GM19397 (cell line): ENCODE data around the gene MVB12A.

Source experiments
- ATAC-seq: cut with Tn5 transposase; IDR thresholded peaks from one replicate; pipeline ENCODE4 v1.9.1; 2021; ENCODE audit warnings: mild to moderate bottlenecking, moderate library complexity; ENCODE audit not compliant: unreplicated experiment

The MVB12A gene

DNA sequence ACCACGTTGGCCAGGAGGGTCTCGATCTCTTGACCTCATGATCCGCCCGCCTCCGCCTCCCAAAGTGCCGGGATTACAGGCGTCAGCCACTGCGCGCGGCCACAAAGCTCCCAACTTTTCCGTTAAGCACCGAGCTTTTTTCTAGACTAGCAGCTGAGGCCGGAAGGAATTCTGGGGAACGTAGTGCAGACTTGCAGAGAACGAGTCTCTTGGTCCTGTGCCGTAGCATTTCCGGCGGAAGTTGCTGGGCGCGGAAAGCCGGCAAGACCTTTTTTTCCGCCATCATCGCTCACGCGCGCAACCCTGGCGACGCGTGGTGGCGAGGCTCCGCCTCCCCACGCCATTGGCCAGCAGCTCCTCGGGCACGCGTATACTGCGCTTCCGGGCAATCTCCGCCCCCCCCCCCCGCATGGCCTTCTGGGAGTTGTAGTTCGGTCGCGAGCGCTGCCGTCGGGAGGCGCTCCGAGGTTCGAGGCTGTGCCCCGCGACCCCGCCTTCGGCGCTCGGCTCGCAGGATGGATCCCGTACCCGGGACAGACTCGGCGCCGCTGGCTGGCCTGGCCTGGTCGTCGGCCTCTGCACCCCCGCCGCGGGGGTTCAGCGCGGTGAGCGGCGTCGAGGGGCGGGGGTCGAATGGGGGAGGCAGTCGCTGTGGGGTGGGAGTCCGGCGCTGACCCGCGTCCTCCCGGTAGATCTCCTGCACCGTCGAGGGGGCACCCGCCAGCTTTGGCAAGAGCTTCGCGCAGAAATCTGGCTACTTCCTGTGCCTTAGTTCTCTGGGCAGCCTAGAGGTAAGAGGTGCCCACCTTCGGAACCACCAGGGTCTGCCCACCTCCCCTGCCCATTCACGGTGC is at the start of gene MVB12A:
Gene MVB12A (plus strand): TSS at position 427 of the 854 bp plus-strand sequence. CDS start 89 bp downstream, at position 516.
- peak; percentile 88 for ATAC-seq

DNA sequence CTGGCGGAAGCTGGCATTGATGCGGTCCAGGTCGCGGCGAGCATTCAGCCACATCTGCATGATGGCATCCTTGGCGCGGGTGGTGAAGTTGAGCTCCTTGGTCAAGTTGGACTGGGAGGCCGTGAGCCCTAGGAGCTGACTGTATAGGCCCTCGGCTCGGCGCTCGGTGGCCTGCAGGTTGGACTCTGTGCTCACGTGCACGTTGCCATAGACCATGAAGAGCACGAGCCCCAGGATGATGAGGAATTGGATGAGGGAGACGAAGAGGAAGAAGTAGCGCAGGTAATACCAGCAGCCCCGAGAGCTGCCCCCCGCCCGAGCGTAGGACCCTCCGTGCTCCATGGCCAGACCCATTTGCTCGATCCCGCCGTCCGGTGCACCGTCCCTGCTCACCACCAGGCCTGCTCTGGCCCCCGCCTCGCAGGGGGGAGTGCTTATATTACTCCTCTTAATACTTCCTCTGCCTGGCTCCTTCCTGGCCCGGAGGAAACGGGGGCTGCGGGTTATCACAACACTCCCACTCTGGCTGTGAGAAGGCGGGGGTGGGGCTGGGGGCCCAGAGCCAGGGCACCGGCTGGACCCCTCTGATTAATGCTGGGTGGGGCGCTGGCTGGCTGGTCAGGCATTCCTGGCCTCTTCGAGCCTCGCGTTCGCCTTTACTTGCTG is 42.8 kb upstream of the MVB12A start, which contains the start of gene PLVAP:
Gene PLVAP (minus strand): TSS at position 408 of the 666 bp plus-strand sequence. CDS start 54 bp downstream, at position 354.
- ATAC-seq = no peak

DNA sequence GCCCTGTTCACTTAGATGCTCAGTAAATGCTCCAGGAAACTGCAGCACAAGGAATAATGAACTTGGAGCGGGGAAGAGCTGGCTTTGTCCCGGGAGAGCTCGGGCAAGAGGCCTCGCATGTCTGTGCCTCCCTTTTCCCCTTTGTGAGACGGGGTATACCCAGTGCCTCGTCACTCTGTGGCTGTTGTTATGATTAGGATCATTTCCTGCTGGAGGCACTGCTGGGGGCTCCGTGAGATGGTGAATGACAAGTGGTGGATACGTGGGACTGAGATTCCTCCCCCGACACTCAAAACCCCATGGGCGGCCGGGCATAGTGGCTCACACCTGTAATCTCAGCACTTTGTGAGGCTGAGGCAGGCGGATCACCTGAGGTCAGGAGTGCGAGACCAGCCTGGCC is 41.6 kb upstream of the MVB12A start:
- no peak for ATAC-seq

DNA sequence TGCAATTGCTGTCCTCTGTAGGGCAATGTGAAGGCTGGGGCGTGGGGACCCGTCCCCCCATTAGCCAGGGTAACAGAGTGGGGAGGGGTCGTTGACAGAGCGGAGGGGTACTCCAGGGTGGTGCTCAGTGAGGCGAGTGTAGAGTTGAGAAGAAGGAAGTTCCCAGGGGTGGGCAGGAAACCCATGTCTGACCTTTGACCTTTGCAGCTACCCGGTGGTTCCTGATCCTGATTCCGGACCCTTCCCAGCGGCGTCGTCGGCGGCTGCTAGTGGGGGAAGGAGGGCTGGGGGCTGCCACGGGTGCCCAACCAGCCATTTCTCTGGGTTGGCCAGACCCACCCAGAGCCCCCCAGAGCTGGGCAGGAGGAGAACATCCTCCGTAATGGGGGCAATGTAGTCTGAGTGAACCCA is 40.6 kb upstream of the MVB12A start:
- no peak for ATAC-seq

GRCh38 chr19:17380426-17381138 is 39.3 kb upstream of the MVB12A start:
- ATAC-seq = no peak

GRCh38 chr19:17385878-17386611 is 33.8 kb upstream of the MVB12A start:
- ATAC-seq = no peak

GRCh38 chr19:17389288-17389687 is 30.6 kb upstream of the MVB12A start:
- no peak for ATAC-seq

GRCh38 chr19:17389957-17390664 is 29.7 kb upstream of the MVB12A start:
- no peak for ATAC-seq

- peak; percentile 86 for ATAC-seq
Measured at GRCh38 chr19:17390665-17391370, 29.0 kb upstream of the MVB12A start.

- ATAC-seq = no peak
Measured at GRCh38 chr19:17391371-17392151, 28.3 kb upstream of the MVB12A start.

DNA sequence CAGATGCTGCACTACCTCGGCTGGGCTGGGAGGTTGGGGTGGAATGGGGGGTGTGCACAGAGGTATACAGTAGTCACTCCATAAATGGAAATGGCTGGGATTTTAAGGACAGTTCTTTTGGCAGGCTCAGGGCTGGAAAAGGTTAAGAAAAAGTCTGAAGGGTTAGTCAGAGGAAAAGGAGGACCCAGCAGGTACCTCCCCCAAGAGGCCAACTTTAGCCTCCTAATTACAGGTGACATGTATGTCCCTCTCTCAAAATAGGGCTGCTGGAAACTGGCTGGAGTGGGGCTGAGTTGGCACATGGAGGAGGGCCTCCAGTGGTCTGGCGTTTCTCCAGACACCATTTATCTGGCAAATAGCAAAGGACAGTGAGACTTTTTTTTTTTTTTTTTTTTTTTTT is 26.8 kb upstream of the MVB12A start:
- no peak for ATAC-seq

GRCh38 chr19:17393914-17394313 is 25.9 kb upstream of the MVB12A start, which contains the start of gene CCDC194:
Gene CCDC194, minus strand, starts transcription at chr19:17394196. Its CDS starts 38 bp downstream, at chr19:17394158.
- ATAC-seq = no peak

GRCh38 chr19:17394891-17395415 is 24.9 kb upstream of the MVB12A start:
- ATAC-seq = no peak

DNA sequence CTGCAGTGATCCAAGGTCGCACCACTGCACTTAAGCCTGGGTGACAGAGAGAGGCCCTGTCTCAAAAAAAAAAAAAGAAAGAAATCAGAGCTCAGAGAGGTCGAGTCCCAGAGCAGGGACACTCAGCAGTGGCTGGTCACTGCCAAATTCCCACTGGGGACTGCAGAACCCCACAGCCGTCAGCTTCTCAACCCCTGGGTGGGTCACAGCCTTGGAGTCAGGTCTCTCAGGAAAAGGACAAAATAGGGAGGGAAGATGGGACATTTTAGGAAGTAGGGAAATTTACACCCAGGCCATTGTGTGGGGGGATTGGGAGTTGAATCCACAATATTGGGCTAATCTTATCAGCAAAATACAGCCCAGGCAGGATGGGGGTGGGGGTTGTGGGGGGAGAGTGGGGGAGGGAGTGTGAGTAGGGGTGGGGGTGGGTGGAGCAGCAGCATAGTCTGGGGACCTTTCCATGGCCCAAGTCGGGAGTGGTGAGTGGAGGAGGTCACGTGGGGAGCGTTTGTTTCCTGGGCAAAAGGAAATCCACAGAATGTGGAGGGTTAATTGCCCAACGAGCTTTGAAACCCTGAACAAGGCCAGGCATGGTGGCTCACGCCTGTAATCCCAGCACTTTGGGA is 20.8 kb upstream of the MVB12A start:
- no peak for ATAC-seq

GRCh38 chr19:17401628-17402027 is 18.2 kb upstream of the MVB12A start:
- no peak for ATAC-seq

DNA sequence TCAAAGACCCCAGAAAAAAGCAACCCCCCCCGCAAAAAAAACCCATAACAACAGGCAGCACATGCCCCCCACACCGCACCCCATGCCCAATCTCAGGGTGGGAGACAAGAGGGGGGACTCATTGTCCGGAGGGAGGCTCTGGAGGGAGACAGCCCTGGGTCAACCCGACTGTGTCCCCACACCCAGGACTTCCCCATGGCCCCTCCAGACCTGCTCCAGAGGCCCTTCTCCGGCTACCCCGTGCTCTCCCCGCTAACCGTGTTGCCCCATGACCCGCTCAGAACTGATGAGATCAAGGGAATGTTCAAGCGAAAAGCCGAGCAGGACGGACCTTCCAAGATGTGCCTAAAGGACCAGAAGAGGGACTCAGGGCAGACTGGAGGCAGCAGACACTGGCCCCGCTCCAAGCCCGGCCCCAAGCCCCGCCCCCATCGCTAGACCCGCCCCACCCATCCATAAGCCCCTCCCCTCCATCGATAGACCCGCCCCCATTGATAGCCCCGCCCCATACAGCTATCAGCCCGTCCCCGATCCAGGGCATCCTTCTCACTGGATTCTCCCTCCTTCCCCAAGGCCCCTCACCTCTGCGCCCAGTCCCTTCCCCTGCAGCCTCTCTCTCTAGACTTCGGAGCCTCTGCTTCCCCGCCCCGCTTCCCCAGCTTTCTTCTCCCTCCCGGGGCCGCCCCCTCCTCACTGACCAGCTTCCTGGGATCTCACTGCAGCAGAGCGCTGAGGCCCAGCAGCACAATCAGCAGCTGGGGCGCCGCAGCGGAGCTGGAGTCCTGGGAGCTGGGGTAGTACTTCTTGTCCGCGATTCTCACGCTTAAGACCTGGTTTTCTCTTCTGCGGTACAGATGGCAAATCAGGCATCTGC is 16.6 kb upstream of the MVB12A start:
- ATAC-seq = no peak

DNA sequence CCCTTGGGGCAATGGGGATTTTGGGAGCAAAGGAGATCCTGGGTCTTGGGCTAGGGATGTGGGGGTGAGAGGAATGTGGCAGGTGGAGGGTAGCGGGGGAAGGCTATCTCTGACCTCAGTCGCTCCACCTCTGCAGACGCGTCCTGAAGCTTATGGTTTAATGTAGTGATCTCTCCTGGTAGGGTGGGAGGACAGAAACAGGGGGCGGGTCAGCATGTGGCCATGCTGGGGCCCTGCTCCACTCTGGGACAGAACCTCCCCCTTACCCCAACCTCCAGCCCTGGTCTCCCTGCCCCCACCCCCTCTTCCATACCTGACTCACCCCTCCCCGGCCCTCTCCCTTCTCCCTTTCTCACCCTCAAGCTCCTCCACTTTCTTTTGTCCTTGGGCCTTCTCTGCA is 15.8 kb upstream of the MVB12A start:
- no peak for ATAC-seq
